ENCODE data around the gene HSPA2. TPM values are rescaled to one million over a fixed set of nuclear protein-coding genes. Genes with fewer than 3 reads are reported as not detected.
A peak's percentile ranks its signal among the peaks of the same experiment; 100 is the strongest.
"Not testable (repeated sequence)": the region's sequence is repeated elsewhere in the genome, so short reads cannot be mapped to it uniquely, and the experiment has no call there.

The HSPA2 gene
- total RNA-seq, 1 experiment from 2014 or later: 16.5 TPM

GRCh38 chr14:64554556-64554955 is 14.0 kb downstream of the HSPA2 start:
- POLR2A ChIA-PET (ENCODE audit: unreplicated experiment): no interaction called here
- Histone ChIP-seq H4K20me1 (ENCODE audit: low read length) (no peaks in the 10 kb centered on the region), H3F3A (ENCODE audit: low read length, unreplicated experiment) (no peaks in the 10 kb centered on the region), H3K27ac (ENCODE audit: low read length) (no peak overlapping the region), H3K79me2 (ENCODE audit: low read length) (no peaks in the 10 kb centered on the region), H3K36me3 (ENCODE audit: low read depth, low read length) (no peaks in the 10 kb centered on the region), H3K4me2 (ENCODE audit: low read length) (no peak overlapping the region), H3K27me3 (ENCODE audit: low read length) (no peaks in the 10 kb centered on the region), H2AFZ (ENCODE audit: low read length) (no peak overlapping the region), H3K9me2 (replicated peaks; ENCODE audit: low read length) (no peaks in the 10 kb centered on the region), H3K4me3 (ENCODE audit: low read length) (no peak overlapping the region), H3K9me3 (ENCODE audit: low read length) (no peaks in the 10 kb centered on the region), H3K9ac (ENCODE audit: low read length) (no peak overlapping the region), H3K4me1 (ENCODE audit: insufficient read depth, low read length) (no peaks in the 10 kb centered on the region)
- CTCF ChIA-PET: no interaction called here
- no peak for DNase-seq
- no peak for TF ChIP-seq CTCF (conservative IDR thresholded peaks at IDR 0.05; ENCODE audit: low read depth, low read length)
- TF ChIP-seq EZH2phosphoT487 (IDR thresholded peaks at IDR 0.05; ENCODE audit: borderline replicate concordance, low read length): no peak
- TF ChIP-seq EZH2 (IDR thresholded peaks at IDR 0.05; ENCODE audit: low read length, unreplicated experiment): no peak
- ATAC-seq: no peak
- BruUV-seq (replicated peaks): no TSS peak
- intact Hi-C loops (cut with micrococcal nuclease): no loop called here

- Histone ChIP-seq H3K9me2 (replicated peaks; ENCODE audit: low read length) (no peaks in the 10 kb centered on the region), H3K79me2 (ENCODE audit: low read length) (no peaks in the 10 kb centered on the region), H3F3A (ENCODE audit: low read length, unreplicated experiment) (no peaks in the 10 kb centered on the region), H3K4me1 (ENCODE audit: insufficient read depth, low read length) (no peaks in the 10 kb centered on the region), H3K4me2 (ENCODE audit: low read length) (no peak overlapping the region), H3K36me3 (ENCODE audit: low read depth, low read length) (no peaks in the 10 kb centered on the region), H3K27me3 (ENCODE audit: low read length) (no peaks in the 10 kb centered on the region), H3K27ac (ENCODE audit: low read length) (no peak overlapping the region), H2AFZ (ENCODE audit: low read length) (no peak overlapping the region), H3K4me3 (ENCODE audit: low read length) (no peak overlapping the region), H3K9ac (ENCODE audit: low read length) (no peak overlapping the region), H4K20me1 (ENCODE audit: low read length) (no peaks in the 10 kb centered on the region), H3K9me3 (ENCODE audit: low read length) (no peaks in the 10 kb centered on the region)
- intact Hi-C loops (cut with micrococcal nuclease): no loop called here
- peak; percentile 72 for ATAC-seq
- ChIA-PET POLR2A (ENCODE audit: unreplicated experiment) (no interaction called here), CTCF (interaction anchor here (0.6 to 0.8 kb wide), 3 partner anchors 79 to 209 kb away, joined by 3 to 8 read pairs (median 3); no protein-coding TSS in a partner anchor)
- DNase-seq: peak; percentile 13
- TF ChIP-seq EZH2phosphoT487 (IDR thresholded peaks at IDR 0.05; ENCODE audit: borderline replicate concordance, low read length): no peak
- no peak for TF ChIP-seq EZH2 (IDR thresholded peaks at IDR 0.05; ENCODE audit: low read length, unreplicated experiment)
- BruUV-seq (replicated peaks): no TSS peak
Observed at GRCh38 chr14:64556526-64556925, 16.0 kb downstream of the HSPA2 start.

GRCh38 chr14:64558216-64558615 is 17.7 kb downstream of the HSPA2 start:
- H3K27me3 ChIP-seq (ENCODE audit: low read length); H3K4me3 ChIP-seq (ENCODE audit: low read length); ATAC-seq; H3K79me2 ChIP-seq (ENCODE audit: low read length); DNase-seq; H3K4me2 ChIP-seq (ENCODE audit: low read length); H3K4me1 ChIP-seq (ENCODE audit: insufficient read depth, low read length); H3K9me3 ChIP-seq (ENCODE audit: low read length); intact Hi-C loops (cut with micrococcal nuclease); H3K27ac ChIP-seq (ENCODE audit: low read length); H3K9me2 ChIP-seq (replicated peaks; ENCODE audit: low read length); BruUV-seq (replicated peaks); H3K9ac ChIP-seq (ENCODE audit: low read length); H3K36me3 ChIP-seq (ENCODE audit: low read depth, low read length); CTCF ChIA-PET; POLR2A ChIA-PET (ENCODE audit: unreplicated experiment); H2AFZ ChIP-seq (ENCODE audit: low read length); H4K20me1 ChIP-seq (ENCODE audit: low read length); H3F3A ChIP-seq (ENCODE audit: low read length, unreplicated experiment): not testable (repeated sequence)

GRCh38 chr14:64561631-64562030 is 21.1 kb downstream of the HSPA2 start:
- intact Hi-C loops (cut with micrococcal nuclease): no loop called here
- no peak overlapping the region for H3K4me2 ChIP-seq (ENCODE audit: low read length)
- H3K9me2 ChIP-seq (replicated peaks; ENCODE audit: low read length): no peaks in the 10 kb centered on the region
- no peak overlapping the region for H2AFZ ChIP-seq (ENCODE audit: low read length)
- no peak overlapping the region for H3K4me3 ChIP-seq (ENCODE audit: low read length)
- POLR2A ChIA-PET (ENCODE audit: unreplicated experiment): no interaction called here
- no peak overlapping the region for H3K27ac ChIP-seq (ENCODE audit: low read length)
- no peaks in the 10 kb centered on the region for H3K36me3 ChIP-seq (ENCODE audit: low read depth, low read length)
- no peaks in the 10 kb centered on the region for H3K79me2 ChIP-seq (ENCODE audit: low read length)
- no peak for DNase-seq
- CTCF ChIA-PET: no interaction called here
- no peaks in the 10 kb centered on the region for H3K27me3 ChIP-seq (ENCODE audit: low read length)
- TF ChIP-seq EZH2phosphoT487 (IDR thresholded peaks at IDR 0.05; ENCODE audit: borderline replicate concordance, low read length): no peak
- TF ChIP-seq EZH2 (IDR thresholded peaks at IDR 0.05; ENCODE audit: low read length, unreplicated experiment): no peak
- TF ChIP-seq CTCF (conservative IDR thresholded peaks at IDR 0.05; ENCODE audit: low read depth, low read length): no peak
- ATAC-seq: no peak
- H3K9ac ChIP-seq (ENCODE audit: low read length): no peak overlapping the region
- no peaks in the 10 kb centered on the region for H3F3A ChIP-seq (ENCODE audit: low read length, unreplicated experiment)
- no peaks in the 10 kb centered on the region for H3K9me3 ChIP-seq (ENCODE audit: low read length)
- BruUV-seq (replicated peaks): no TSS peak
- no peaks in the 10 kb centered on the region for H3K4me1 ChIP-seq (ENCODE audit: insufficient read depth, low read length)
- H4K20me1 ChIP-seq (ENCODE audit: low read length): no peaks in the 10 kb centered on the region

Data from PC-3 (cell line).